Thyroid gland (tissue), 4 donors: ENCODE measurements around the gene TRMT1.

ENCODE experiments used
- POLR2A ChIP-seq, 2 donors: fragments of 450-650 bp; IDR thresholded peaks; one replicate each; pipeline ENCODE4 v1.6.1; 2017; ENCODE audit warnings: antibody characterized with exemption in 2 of 2, mild to moderate bottlenecking in 2 of 2, moderate library complexity in 1 of 2
- TF ChIP-seq, protein P1 (sequence below), 6 experiments: fragments of 200-600 bp in 3 of 6; fragments of 450-650 bp in 3 of 6; sonication (generic) in 3 of 6; IDR thresholded peaks; one replicate each; pipeline ENCODE4 v1.5.1; 2016 to 2019; ENCODE audit warnings: antibody characterized with exemption in 6 of 6, mild to moderate bottlenecking in 2 of 6, inconsistent platforms in 1 of 6, moderate library complexity in 1 of 6

DNA sequence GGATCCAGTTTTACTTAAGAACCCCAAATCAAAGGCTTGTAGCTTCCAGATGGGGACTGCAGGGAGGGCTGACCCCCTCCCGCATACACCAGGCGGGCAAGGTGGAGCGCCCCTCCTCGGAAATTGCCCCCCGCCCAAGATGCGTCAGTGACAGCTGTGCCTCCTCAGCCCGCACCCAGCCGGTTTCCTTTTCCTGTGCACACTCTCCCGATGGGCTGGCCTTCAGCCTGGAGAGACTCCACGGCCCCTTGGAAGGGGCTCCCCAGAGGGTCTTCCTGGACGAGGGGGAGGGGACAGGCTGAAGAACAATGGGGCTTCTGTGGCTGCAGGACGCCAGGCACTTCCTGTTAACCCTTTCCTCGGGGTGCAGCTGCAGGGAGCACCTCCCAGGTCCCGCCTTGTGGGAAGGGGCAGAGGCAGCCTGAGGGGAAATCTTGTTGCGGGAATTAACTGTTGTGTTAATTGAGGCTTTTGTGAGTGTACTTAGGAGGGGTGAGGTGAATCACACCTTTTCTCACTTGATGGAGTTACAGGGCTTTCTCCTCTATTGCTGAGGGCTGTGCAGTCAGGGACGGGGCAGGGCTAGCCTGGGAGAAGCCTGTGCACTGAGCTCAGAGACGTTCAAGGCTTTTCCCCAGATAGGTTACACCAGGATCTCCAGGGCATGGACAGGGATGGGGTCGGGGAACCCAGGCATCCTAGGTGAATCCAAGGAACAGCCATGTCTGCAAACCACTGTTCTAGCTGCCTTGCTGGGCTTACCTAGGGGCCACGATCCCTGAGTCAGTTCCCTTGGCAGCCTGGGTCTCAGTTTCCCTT is 48.0 kb upstream of the TRMT1 start:
- TF ChIP-seq, protein P1, sequence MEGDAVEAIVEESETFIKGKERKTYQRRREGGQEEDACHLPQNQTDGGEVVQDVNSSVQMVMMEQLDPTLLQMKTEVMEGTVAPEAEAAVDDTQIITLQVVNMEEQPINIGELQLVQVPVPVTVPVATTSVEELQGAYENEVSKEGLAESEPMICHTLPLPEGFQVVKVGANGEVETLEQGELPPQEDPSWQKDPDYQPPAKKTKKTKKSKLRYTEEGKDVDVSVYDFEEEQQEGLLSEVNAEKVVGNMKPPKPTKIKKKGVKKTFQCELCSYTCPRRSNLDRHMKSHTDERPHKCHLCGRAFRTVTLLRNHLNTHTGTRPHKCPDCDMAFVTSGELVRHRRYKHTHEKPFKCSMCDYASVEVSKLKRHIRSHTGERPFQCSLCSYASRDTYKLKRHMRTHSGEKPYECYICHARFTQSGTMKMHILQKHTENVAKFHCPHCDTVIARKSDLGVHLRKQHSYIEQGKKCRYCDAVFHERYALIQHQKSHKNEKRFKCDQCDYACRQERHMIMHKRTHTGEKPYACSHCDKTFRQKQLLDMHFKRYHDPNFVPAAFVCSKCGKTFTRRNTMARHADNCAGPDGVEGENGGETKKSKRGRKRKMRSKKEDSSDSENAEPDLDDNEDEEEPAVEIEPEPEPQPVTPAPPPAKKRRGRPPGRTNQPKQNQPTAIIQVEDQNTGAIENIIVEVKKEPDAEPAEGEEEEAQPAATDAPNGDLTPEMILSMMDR (IDR thresholded peaks at IDR 0.05) = no peak
- no peak for TF ChIP-seq POLR2A (IDR thresholded peaks at IDR 0.05)
